ENCODE measurements around the gene SPOUT1.

- no peak for TF ChIP-seq CTCF (IDR thresholded peaks at IDR 0.05)
- TF ChIP-seq POLR2A (IDR thresholded peaks at IDR 0.05), result no peak
Observed at GRCh38 chr9:128808543-128808942, 21.1 kb downstream of the SPOUT1 start.

Data from Peyer's patch (tissue), 4 donors.